Ishikawa (cell line): ENCODE data around the gene S1PR5.

Experiments
- CEBPB ChIP-seq: IDR thresholded peaks from 2 replicates; pipeline ENCODE4 v1.6.1; 2012
- CREB1 ChIP-seq: IDR thresholded peaks from 2 replicates; pipeline ENCODE4 v1.6.1; 2012; ENCODE audit warnings: low read depth
- EP300 ChIP-seq: IDR thresholded peaks from 2 replicates; pipeline ENCODE4 v1.6.1; 2012; ENCODE audit warnings: borderline replicate concordance
- RAD21 ChIP-seq: IDR thresholded peaks from 2 replicates; pipeline ENCODE4 v1.6.1; 2012; ENCODE audit warnings: low read depth
- TAF1 ChIP-seq: IDR thresholded peaks from 2 replicates; pipeline ENCODE4 v1.6.1; 2012; ENCODE audit warnings: low read depth, mild to moderate bottlenecking
- TF ChIP-seq, protein P1 (sequence below): IDR thresholded peaks from 2 replicates; pipeline ENCODE4 v1.6.1; 2012; ENCODE audit warnings: low read depth, mild to moderate bottlenecking

GRCh38 chr19:10546817-10547216, 29.6 kb upstream of the S1PR5 start:
- TF ChIP-seq EP300 (no peak), CREB1 (no peak), TAF1 (no peak), RAD21 (no peak), CEBPB (no peak)
- TF ChIP-seq, protein P1, sequence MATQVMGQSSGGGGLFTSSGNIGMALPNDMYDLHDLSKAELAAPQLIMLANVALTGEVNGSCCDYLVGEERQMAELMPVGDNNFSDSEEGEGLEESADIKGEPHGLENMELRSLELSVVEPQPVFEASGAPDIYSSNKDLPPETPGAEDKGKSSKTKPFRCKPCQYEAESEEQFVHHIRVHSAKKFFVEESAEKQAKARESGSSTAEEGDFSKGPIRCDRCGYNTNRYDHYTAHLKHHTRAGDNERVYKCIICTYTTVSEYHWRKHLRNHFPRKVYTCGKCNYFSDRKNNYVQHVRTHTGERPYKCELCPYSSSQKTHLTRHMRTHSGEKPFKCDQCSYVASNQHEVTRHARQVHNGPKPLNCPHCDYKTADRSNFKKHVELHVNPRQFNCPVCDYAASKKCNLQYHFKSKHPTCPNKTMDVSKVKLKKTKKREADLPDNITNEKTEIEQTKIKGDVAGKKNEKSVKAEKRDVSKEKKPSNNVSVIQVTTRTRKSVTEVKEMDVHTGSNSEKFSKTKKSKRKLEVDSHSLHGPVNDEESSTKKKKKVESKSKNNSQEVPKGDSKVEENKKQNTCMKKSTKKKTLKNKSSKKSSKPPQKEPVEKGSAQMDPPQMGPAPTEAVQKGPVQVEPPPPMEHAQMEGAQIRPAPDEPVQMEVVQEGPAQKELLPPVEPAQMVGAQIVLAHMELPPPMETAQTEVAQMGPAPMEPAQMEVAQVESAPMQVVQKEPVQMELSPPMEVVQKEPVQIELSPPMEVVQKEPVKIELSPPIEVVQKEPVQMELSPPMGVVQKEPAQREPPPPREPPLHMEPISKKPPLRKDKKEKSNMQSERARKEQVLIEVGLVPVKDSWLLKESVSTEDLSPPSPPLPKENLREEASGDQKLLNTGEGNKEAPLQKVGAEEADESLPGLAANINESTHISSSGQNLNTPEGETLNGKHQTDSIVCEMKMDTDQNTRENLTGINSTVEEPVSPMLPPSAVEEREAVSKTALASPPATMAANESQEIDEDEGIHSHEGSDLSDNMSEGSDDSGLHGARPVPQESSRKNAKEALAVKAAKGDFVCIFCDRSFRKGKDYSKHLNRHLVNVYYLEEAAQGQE, result no peak
